Thoracic aorta (tissue), 2 donors: ENCODE results near the gene ORM1. TPM values are rescaled to one million over a fixed set of nuclear protein-coding genes. Genes with fewer than 3 reads are reported as not detected.

Source experiments
- ATAC-seq: fragments of 150-250 bp; one replicate; pipeline ENCODE4 v1.8.0; 2017; ENCODE audit warnings: low read depth; ENCODE audit not compliant: insufficient number of reproducible peaks, low FRiP score
- DNase-seq: peaks from one replicate; pipeline ENCODE4 v3.0.0-alpha.2; 2020; ENCODE audit warnings: low spot score
- H3K27ac ChIP-seq, 2 donors: fragments of 200-600 bp; sonication (generic); 1 replicate in 1 of 2; 2 replicates in 1 of 2; pipeline ENCODE4 v1.5.1; 2016; ENCODE audit warnings: mild to moderate bottlenecking in 2 of 2, moderate library complexity in 2 of 2
- H3K27me3 ChIP-seq: fragments of 200-600 bp; sonication (generic); replicated peaks from 2 replicates; pipeline ENCODE4 v1.6.0; 2016; ENCODE audit warnings: mild to moderate bottlenecking; ENCODE audit not compliant: insufficient read depth
- H3K36me3 ChIP-seq: fragments of 200-600 bp; sonication (generic); one replicate; pipeline ENCODE4 v1.5.1; 2016
- H3K4me1 ChIP-seq, 2 donors: fragments of 200-600 bp; sonication (generic); 1 replicate in 1 of 2; 2 replicates in 1 of 2; pipeline versions ENCODE4 v1.5.1 to v1.6.0; 2016; ENCODE audit warnings: low read depth in 2 of 2, mild to moderate bottlenecking in 1 of 2; ENCODE audit not compliant: control insufficient read depth in 1 of 2
- H3K4me3 ChIP-seq: fragments of 200-600 bp; sonication (generic); 2 replicates; pipeline ENCODE4 v1.5.1; 2016; ENCODE audit warnings: mild to moderate bottlenecking
- H3K9me3 ChIP-seq: fragments of 200-600 bp; sonication (generic); 2 replicates; pipeline ENCODE4 v1.5.1; 2016
- total RNA-seq, 2 donors: library from RNA; depleted of rRNA; stranded (reverse); fragments of >200 nt; gene quantifications; one replicate each; pipeline versions ENCODE4 v1.1.0 to v1.2.3, GENCODE V29; 2016
- TF ChIP-seq, protein P1 (sequence below): fragments of 200-600 bp; sonication (generic); IDR thresholded peaks from one replicate; pipeline ENCODE4 v1.5.1; 2019; ENCODE audit warnings: antibody characterized with exemption

ORM1 gene
- total RNA-seq, 2 donors from 2014 or later, result not detected

DNA sequence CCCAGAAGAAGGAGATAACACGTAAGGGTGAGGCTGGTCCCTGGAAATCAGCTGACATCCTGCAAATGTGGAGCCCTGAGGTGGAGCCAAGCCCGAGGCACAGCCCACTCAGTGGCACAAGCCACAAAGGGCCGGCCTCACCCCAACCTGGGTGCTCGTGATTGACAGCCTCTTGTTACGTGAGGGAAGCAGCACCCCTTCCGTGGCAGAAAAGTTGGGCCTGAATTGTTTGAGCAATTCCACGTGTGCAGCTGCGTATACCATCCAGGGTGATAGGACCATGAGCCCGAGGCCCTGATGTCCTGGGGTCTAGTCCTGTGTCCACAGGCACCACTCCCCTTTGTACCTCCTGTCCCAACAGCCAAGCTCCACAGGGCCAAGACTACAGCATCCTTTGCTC lies 11.6 kb downstream of the ORM1 start:
- Histone ChIP-seq H3K27me3 (no peaks in the 10 kb centered on the region), H3K27ac (no peak overlapping the region), H3K4me1 (no peaks in the 10 kb centered on the region), H3K4me3 (no peak overlapping the region), H3K36me3 (peaks cover 29% of the 10 kb centered on the region), H3K9me3 (no peaks in the 10 kb centered on the region)
- TF ChIP-seq, protein P1, sequence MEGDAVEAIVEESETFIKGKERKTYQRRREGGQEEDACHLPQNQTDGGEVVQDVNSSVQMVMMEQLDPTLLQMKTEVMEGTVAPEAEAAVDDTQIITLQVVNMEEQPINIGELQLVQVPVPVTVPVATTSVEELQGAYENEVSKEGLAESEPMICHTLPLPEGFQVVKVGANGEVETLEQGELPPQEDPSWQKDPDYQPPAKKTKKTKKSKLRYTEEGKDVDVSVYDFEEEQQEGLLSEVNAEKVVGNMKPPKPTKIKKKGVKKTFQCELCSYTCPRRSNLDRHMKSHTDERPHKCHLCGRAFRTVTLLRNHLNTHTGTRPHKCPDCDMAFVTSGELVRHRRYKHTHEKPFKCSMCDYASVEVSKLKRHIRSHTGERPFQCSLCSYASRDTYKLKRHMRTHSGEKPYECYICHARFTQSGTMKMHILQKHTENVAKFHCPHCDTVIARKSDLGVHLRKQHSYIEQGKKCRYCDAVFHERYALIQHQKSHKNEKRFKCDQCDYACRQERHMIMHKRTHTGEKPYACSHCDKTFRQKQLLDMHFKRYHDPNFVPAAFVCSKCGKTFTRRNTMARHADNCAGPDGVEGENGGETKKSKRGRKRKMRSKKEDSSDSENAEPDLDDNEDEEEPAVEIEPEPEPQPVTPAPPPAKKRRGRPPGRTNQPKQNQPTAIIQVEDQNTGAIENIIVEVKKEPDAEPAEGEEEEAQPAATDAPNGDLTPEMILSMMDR, result no peak
- DNase-seq, result no peak
- no peak for ATAC-seq

- no peaks in the 10 kb centered on the region for H3K9me3 ChIP-seq
- TF ChIP-seq, protein P1, result no peak
- ATAC-seq, result no peak
Measured at GRCh38 chr9:114335745-114336144, 12.8 kb downstream of the ORM1 start.

DNA sequence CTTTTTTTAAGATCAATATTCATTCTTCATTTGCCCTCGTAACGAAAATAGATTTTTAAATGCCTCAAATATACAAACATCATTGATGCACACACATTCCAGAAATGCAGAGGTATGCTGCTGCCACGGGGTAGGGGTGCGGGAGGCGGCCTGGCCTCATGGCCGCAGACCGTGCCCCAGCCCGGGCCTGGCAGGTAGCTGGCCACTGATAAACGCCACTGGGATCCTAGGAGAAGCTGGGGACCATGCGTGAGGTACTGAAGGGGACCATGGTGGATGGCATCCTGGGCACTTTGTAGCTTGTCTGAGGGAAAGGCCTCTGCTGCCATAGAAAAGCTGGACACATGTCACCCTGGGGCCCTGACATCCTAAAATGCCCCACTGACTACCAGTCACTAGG lies 13.3 kb downstream of the ORM1 start:
- Histone ChIP-seq H3K27ac (no peak overlapping the region), H3K4me1 (no peaks in the 10 kb centered on the region), H3K9me3 (no peaks in the 10 kb centered on the region), H3K27me3 (no peaks in the 10 kb centered on the region), H3K4me3 (no peak overlapping the region), H3K36me3 (peaks cover 46% of the 10 kb centered on the region)
- DNase-seq, result no peak
- ATAC-seq, result no peak
- TF ChIP-seq, protein P1, result no peak

More at GRCh38 chr9:114335745-114336144, 12.8 kb downstream of the ORM1 start:
- Histone ChIP-seq H3K4me1 (no peaks in the 10 kb centered on the region), H3K36me3 (peaks cover 42% of the 10 kb centered on the region), H3K27me3 (no peaks in the 10 kb centered on the region), H3K4me3 (no peak overlapping the region), H3K27ac (no peak overlapping the region)
- no peak for DNase-seq

- DNase-seq (no peak), ATAC-seq (no peak)
- Histone ChIP-seq H3K27ac (no peak overlapping the region), H3K27me3 (no peaks in the 10 kb centered on the region), H3K36me3 (peaks cover 53% of the 10 kb centered on the region), H3K4me1 (no peaks in the 10 kb centered on the region), H3K4me3 (no peak overlapping the region), H3K9me3 (no peaks in the 10 kb centered on the region)
- TF ChIP-seq, protein P1, result no peak
Measured at GRCh38 chr9:114336699-114337395, 13.9 kb downstream of the ORM1 start.

GRCh38 chr9:114338187-114338586 lies 15.3 kb downstream of the ORM1 start:
- peaks cover 61% of the 10 kb centered on the region for H3K36me3 ChIP-seq
- ATAC-seq, result no peak
- TF ChIP-seq, protein P1, result no peak

More at GRCh38 chr9:114338187-114338586, 15.3 kb downstream of the ORM1 start:
- H3K4me1 ChIP-seq, result no peaks in the 10 kb centered on the region
- H3K27me3 ChIP-seq, result no peaks in the 10 kb centered on the region
- no peak overlapping the region for H3K4me3 ChIP-seq
- no peak for DNase-seq
- no peak overlapping the region for H3K27ac ChIP-seq
- H3K9me3 ChIP-seq, result no peaks in the 10 kb centered on the region
